HepG2 (cell line): ENCODE measurements around the gene FBLIM1. TPM values are rescaled to one million over a fixed set of nuclear protein-coding genes. Genes with fewer than 3 reads are reported as not detected.

Experiments
- BCL6 ChIP-seq: IDR thresholded peaks from 2 replicates; pipeline ENCODE4 v1.6.1; 2016; ENCODE audit warnings: missing genetic modification reagents, missing compliant biosample characterization
- CBX1 ChIP-seq: IDR thresholded peaks from one replicate; pipeline ENCODE4 v1.6.1; 2016; ENCODE audit warnings: antibody characterized with exemption, low read depth
- CBX5 ChIP-seq: sonication (generic); formaldehyde crosslinking; IDR thresholded peaks from 2 replicates; pipeline ENCODE4 v1.4.0; 2020; ENCODE audit warnings: missing genetic modification reagents, borderline replicate concordance
- FOXA1 ChIP-seq, 2 experiments: fragments of 450-650 bp in 1 of 2; sonication (generic) in 1 of 2; formaldehyde crosslinking in 1 of 2; IDR thresholded peaks; 2 replicates each; pipeline versions ENCODE4 v1.4.0 to v1.6.1; 2016 to 2020; ENCODE audit warnings: missing genetic modification reagents in 1 of 2
- JARID2 ChIP-seq: sonication (generic); formaldehyde crosslinking; IDR thresholded peaks from 2 replicates; pipeline ENCODE4 v1.8.1; 2023; ENCODE audit warnings: missing genetic modification reagents, inconsistent platforms; ENCODE audit not compliant: insufficient replicate concordance
- NR2F2 ChIP-seq: IDR thresholded peaks from 2 replicates; pipeline ENCODE4 v1.6.1; 2012; ENCODE audit warnings: low read depth, inconsistent platforms, borderline replicate concordance
- RBFOX2 ChIP-seq: fragments of 200-400 bp; formaldehyde crosslinking; IDR thresholded peaks from 2 replicates; pipeline ENCODE4 v1.6.1; 2017; ENCODE audit warnings: low read depth, mild to moderate bottlenecking, low read length
- RCOR2 ChIP-seq: IDR thresholded peaks from 2 replicates; pipeline ENCODE4 v1.6.1; 2016; ENCODE audit warnings: missing biosample characterization, missing genetic modification reagents
- REPIN1 ChIP-seq: sonication (generic); formaldehyde crosslinking; IDR thresholded peaks from 2 replicates; pipeline ENCODE4 v1.8.0; 2022; ENCODE audit warnings: missing genetic modification reagents, low read depth, mild to moderate bottlenecking, borderline replicate concordance
- RNF219 ChIP-seq: sonication (generic); formaldehyde crosslinking; IDR thresholded peaks from 2 replicates; pipeline ENCODE4 v1.5.0; 2020; ENCODE audit warnings: mild to moderate bottlenecking, missing genetic modification reagents
- TAF1 ChIP-seq: sonication (generic); formaldehyde crosslinking; IDR thresholded peaks from 2 replicates; pipeline ENCODE4 v1.4.0; 2020; ENCODE audit warnings: missing genetic modification reagents
- TFAP4 ChIP-seq: sonication (generic); IDR thresholded peaks from 2 replicates; pipeline ENCODE4 v1.6.1; 2016; ENCODE audit warnings: low read depth, borderline replicate concordance
- ZBTB20 ChIP-seq: sonication (generic); formaldehyde crosslinking; IDR thresholded peaks from 2 replicates; pipeline ENCODE4 v1.8.1; 2023; ENCODE audit warnings: missing genetic modification reagents, low read depth, mild to moderate bottlenecking, borderline replicate concordance
- ZNF317 ChIP-seq: sonication (generic); formaldehyde crosslinking; IDR thresholded peaks from 2 replicates; pipeline ENCODE4 v1.5.0; 2020; ENCODE audit warnings: mild to moderate bottlenecking, missing genetic modification reagents
- ZNF446 ChIP-seq: sonication (generic); formaldehyde crosslinking; IDR thresholded peaks from 2 replicates; pipeline ENCODE4 v1.5.0; 2020; ENCODE audit warnings: mild to moderate bottlenecking, missing genetic modification reagents
- ZNF770 ChIP-seq: sonication (generic); formaldehyde crosslinking; IDR thresholded peaks from 2 replicates; pipeline ENCODE4 v1.5.0; 2020; ENCODE audit warnings: mild to moderate bottlenecking, missing genetic modification reagents
- polyA plus RNA-seq, 8 experiments: library from polyadenylated mRNA; depleted of rRNA in 3 of 8; stranded (reverse) in 7 of 8; unstranded in 1 of 8; fragments of >200 nt; fragmentation: Illumina TruSeq in 4 of 8; extraction: Trizol in 4 of 8; gene quantifications; 2 replicates each; pipeline versions ENCODE4 v1.2.1 to v1.2.3, GENCODE V29; 2011 to 2016; ENCODE audit warnings: low read depth in 4 of 8, missing spikeins in 1 of 8, mixed read lengths in 1 of 8; ENCODE audit not compliant: insufficient read depth in 1 of 8
- total RNA-seq, 5 experiments: library from RNA; depleted of rRNA; stranded (reverse); fragments of >200 nt; fragmentation: Illumina TruSeq; extraction: Trizol; gene quantifications; 2 replicates each; pipeline ENCODE4 v1.2.3, GENCODE V29; 2016; ENCODE audit warnings: low read depth in 1 of 5
- TF ChIP-seq, protein P1 (sequence below): sonication (generic); formaldehyde crosslinking; IDR thresholded peaks from 2 replicates; pipeline ENCODE4 v1.4.0; 2020; ENCODE audit warnings: mild to moderate bottlenecking, missing genetic modification reagents
- TF ChIP-seq, protein P2 (sequence below): sonication (generic); formaldehyde crosslinking; conservative IDR thresholded peaks from 2 replicates; pipeline ENCODE4 v1.8.0; 2022; ENCODE audit warnings: mild to moderate bottlenecking, moderate library complexity, missing genetic modification reagents
- TF ChIP-seq, protein P3 (sequence below): sonication (generic); formaldehyde crosslinking; IDR thresholded peaks from 2 replicates; pipeline ENCODE4 v1.4.0; 2020; ENCODE audit warnings: mild to moderate bottlenecking, missing genetic modification reagents

FBLIM1 gene
- total and polyA plus RNA-seq, 2 of the 13 experiments (the other 11 are each of a cell fraction or from before 2014, with no cell fraction given): 10.6 to 23.0 TPM

GRCh38 chr1:15747378-15747777 lies 11.2 kb upstream of the FBLIM1 start (continued):
- TF ChIP-seq, protein P1, sequence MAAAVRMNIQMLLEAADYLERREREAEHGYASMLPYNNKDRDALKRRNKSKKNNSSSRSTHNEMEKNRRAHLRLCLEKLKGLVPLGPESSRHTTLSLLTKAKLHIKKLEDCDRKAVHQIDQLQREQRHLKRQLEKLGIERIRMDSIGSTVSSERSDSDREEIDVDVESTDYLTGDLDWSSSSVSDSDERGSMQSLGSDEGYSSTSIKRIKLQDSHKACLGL (CRISPR knock-in tag): no peak
- TF ChIP-seq ZNF317: no peak
- no peak for TF ChIP-seq RNF219 (CRISPR knock-in tag)
- TF ChIP-seq CBX1: no peak
- no peak for TF ChIP-seq TFAP4
- no peak for TF ChIP-seq ZNF446 (CRISPR knock-in tag)
- no peak for TF ChIP-seq FOXA1 (IDR thresholded peaks at IDR 0.05)
- peak; percentile 52 for TF ChIP-seq FOXA1 (CRISPR knock-in tag; IDR thresholded peaks at IDR 0.05)
- TF ChIP-seq RCOR2 (CRISPR knock-in tag): no peak
- TF ChIP-seq, protein P2, sequence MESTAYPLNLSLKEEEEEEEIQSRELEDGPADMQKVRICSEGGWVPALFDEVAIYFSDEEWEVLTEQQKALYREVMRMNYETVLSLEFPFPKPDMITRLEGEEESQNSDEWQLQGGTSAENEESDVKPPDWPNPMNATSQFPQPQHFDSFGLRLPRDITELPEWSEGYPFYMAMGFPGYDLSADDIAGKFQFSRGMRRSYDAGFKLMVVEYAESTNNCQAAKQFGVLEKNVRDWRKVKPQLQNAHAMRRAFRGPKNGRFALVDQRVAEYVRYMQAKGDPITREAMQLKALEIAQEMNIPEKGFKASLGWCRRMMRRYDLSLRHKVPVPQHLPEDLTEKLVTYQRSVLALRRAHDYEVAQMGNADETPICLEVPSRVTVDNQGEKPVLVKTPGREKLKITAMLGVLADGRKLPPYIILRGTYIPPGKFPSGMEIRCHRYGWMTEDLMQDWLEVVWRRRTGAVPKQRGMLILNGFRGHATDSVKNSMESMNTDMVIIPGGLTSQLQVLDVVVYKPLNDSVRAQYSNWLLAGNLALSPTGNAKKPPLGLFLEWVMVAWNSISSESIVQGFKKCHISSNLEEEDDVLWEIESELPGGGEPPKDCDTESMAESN (CRISPR knock-in tag): no peak
- TF ChIP-seq ZBTB20 (CRISPR knock-in tag): no peak
- no peak for TF ChIP-seq TAF1 (CRISPR knock-in tag)
- no peak for TF ChIP-seq JARID2
- TF ChIP-seq CBX5 (CRISPR knock-in tag): peak; percentile 16; the same call in 1 of the 2 replicates
- 0 out of 2 replicates have a peak, but pooled peaks have one; percentile 15 for TF ChIP-seq NR2F2
- TF ChIP-seq REPIN1 (CRISPR knock-in tag): no peak
- TF ChIP-seq, protein P3, sequence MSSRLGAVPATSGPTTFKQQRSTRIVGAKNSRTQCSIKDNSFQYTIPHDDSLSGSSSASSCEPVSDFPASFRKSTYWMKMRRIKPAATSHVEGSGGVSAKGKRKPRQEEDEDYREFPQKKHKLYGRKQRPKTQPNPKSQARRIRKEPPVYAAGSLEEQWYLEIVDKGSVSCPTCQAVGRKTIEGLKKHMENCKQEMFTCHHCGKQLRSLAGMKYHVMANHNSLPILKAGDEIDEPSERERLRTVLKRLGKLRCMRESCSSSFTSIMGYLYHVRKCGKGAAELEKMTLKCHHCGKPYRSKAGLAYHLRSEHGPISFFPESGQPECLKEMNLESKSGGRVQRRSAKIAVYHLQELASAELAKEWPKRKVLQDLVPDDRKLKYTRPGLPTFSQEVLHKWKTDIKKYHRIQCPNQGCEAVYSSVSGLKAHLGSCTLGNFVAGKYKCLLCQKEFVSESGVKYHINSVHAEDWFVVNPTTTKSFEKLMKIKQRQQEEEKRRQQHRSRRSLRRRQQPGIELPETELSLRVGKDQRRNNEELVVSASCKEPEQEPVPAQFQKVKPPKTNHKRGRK (CRISPR knock-in tag): no peak
- no peak for TF ChIP-seq RBFOX2
- TF ChIP-seq BCL6 (CRISPR knock-in tag): 0 out of 2 replicates have a peak, but pooled peaks have one; percentile 14
- TF ChIP-seq ZNF770 (CRISPR knock-in tag): peak; percentile 83
